Islet precursor cell (in vitro differentiated cells): ENCODE measurements around the gene NAV2.
"Not testable (repeated sequence)": the region's sequence is repeated elsewhere in the genome, so short reads cannot be mapped to it uniquely, and the experiment has no call there.

Experiments used
- DNase-seq: peaks from one replicate; pipeline ENCODE4 v3.0.0-alpha.2; 2018

Gene NAV2

GRCh38 chr11:19982774-19983495 lies 270.3 kb downstream of the NAV2 start:
- DNase-seq = no peak

GRCh38 chr11:19984048-19984742 lies 271.6 kb downstream of the NAV2 start:
- DNase-seq = no peak

GRCh38 chr11:19985111-19985510 lies 272.5 kb downstream of the NAV2 start:
- no peak for DNase-seq

- DNase-seq = peak; percentile 78
Observed at GRCh38 chr11:19987331-19987801, 274.7 kb downstream of the NAV2 start.

- peak; percentile 71 for DNase-seq
Observed at GRCh38 chr11:19988598-19988997, 276.0 kb downstream of the NAV2 start.

- DNase-seq = no peak
Observed at GRCh38 chr11:19989191-19989590, 276.6 kb downstream of the NAV2 start.

GRCh38 chr11:19992162-19992561 lies 279.5 kb downstream of the NAV2 start:
- DNase-seq = no peak

GRCh38 chr11:19992998-19993397 lies 280.4 kb downstream of the NAV2 start:
- no peak for DNase-seq

- no peak for DNase-seq
Observed at GRCh38 chr11:19994672-19995071, 282.0 kb downstream of the NAV2 start.

- peak; percentile 87 for DNase-seq
Observed at GRCh38 chr11:19995145-19995544, 282.5 kb downstream of the NAV2 start.

- DNase-seq = no peak
Observed at GRCh38 chr11:19996571-19996970, 283.9 kb downstream of the NAV2 start.

GRCh38 chr11:20000022-20000350 lies 287.3 kb downstream of the NAV2 start:
- DNase-seq = no peak

- peak; percentile 93 for DNase-seq
Observed at GRCh38 chr11:20000351-20001134, 287.9 kb downstream of the NAV2 start.

- peak; percentile 73 for DNase-seq
Observed at GRCh38 chr11:20002312-20003216, 289.9 kb downstream of the NAV2 start.

- peak; percentile 76 for DNase-seq
Observed at GRCh38 chr11:20003351-20003750, 290.7 kb downstream of the NAV2 start.

GRCh38 chr11:20004866-20005265 lies 292.2 kb downstream of the NAV2 start:
- no peak for DNase-seq

GRCh38 chr11:20005747-20006146 lies 293.1 kb downstream of the NAV2 start:
- DNase-seq = no peak

- not testable (repeated sequence) for DNase-seq
Observed at GRCh38 chr11:20006618-20007017, 294.0 kb downstream of the NAV2 start.

- no peak for DNase-seq
Observed at GRCh38 chr11:20007386-20007785, 294.7 kb downstream of the NAV2 start.

- no peak for DNase-seq
Observed at GRCh38 chr11:20008190-20008870, 295.7 kb downstream of the NAV2 start.

GRCh38 chr11:20008871-20009644 lies 296.4 kb downstream of the NAV2 start:
- DNase-seq = no peak
